IMR-90 (cell line): Measurements from ENCODE around the gene LAMTOR4. TPM values are rescaled to one million over a fixed set of nuclear protein-coding genes. Genes with fewer than 3 reads are reported as not detected.

ENCODE experiments used
- ATAC-seq: fragments of 200-7000 bp; cut with Tn5 transposase; 2 replicates; pipeline ENCODE4 v1.9.1; 2020; ENCODE audit warnings: low read depth, mild to moderate bottlenecking, moderate library complexity
- BruUV-seq: library from RNA; stranded (reverse); fragments of 400-500 nt; replicated peaks from 2 replicates; lab custom pipeline; 2021; lab: Mats Ljungman, UMichigan
- CTCF ChIA-PET: fragments of 300-600 bp; formaldehyde crosslinking; extraction: SDS; loops from one replicate; lab custom pipeline; 2021; ENCODE audit warnings: antibody characterized with exemption; lab: Yijun Ruan, JAX
- POLR2A ChIA-PET: fragments of 300-600 bp; sonication (Branson Sonifier 250); formaldehyde crosslinking; loops from one replicate; lab custom pipeline; 2022; ENCODE audit warnings: antibody characterized with exemption; ENCODE audit not compliant: unreplicated experiment; lab: Charles Lee
- DNase-seq: peaks from one replicate; pipeline ENCODE4 v3.0.0; 2013
- H2AFZ ChIP-seq: replicated peaks from 2 replicates; pipeline ENCODE3; 2013; ENCODE audit warnings: low read length, mild to moderate bottlenecking; ENCODE audit not compliant: poor library complexity
- H2AK5ac ChIP-seq: 2 replicates; pipeline ENCODE4 v1.6.1; 2013; ENCODE audit warnings: low read depth, low read length, inconsistent platforms
- H2AK9ac ChIP-seq: replicated peaks from 2 replicates; pipeline ENCODE3; 2013; ENCODE audit warnings: mild to moderate bottlenecking, low read depth, low read length, moderate library complexity; ENCODE audit not compliant: poor library complexity
- H2BK120ac ChIP-seq: 2 replicates; pipeline ENCODE4 v1.6.1; 2013; ENCODE audit warnings: low read depth, low read length, inconsistent platforms
- H2BK15ac ChIP-seq: 3 replicates; pipeline ENCODE4 v1.6.1; 2013; ENCODE audit warnings: low read depth, low read length, inconsistent platforms
- H2BK20ac ChIP-seq: 2 replicates; pipeline ENCODE4 v1.6.1; 2013; ENCODE audit warnings: low read depth, mild to moderate bottlenecking, inconsistent platforms, low read length, moderate library complexity
- H2BK5ac ChIP-seq: 2 replicates; pipeline ENCODE4 v1.6.1; 2013; ENCODE audit warnings: mild to moderate bottlenecking, low read depth, low read length, inconsistent platforms; ENCODE audit not compliant: poor library complexity, severe bottlenecking
- H3K14ac ChIP-seq: replicated peaks from 2 replicates; pipeline ENCODE4 v1.6.1; 2013; ENCODE audit warnings: low read depth, low read length, inconsistent platforms
- H3K18ac ChIP-seq: 2 replicates; pipeline ENCODE4 v1.6.1; 2013; ENCODE audit warnings: low read depth, low read length, control low read depth
- H3K23ac ChIP-seq: 2 replicates; pipeline ENCODE4 v1.6.1; 2013; ENCODE audit warnings: low read depth, low read length, inconsistent platforms
- H3K27ac ChIP-seq: 2 replicates; pipeline ENCODE4 v1.5.1; 2013; ENCODE audit warnings: mild to moderate bottlenecking, control low read depth, low read length; ENCODE audit not compliant: insufficient read depth
- H3K27me3 ChIP-seq: 2 replicates; pipeline ENCODE4 v1.6.1; 2013; ENCODE audit warnings: low read length; ENCODE audit not compliant: control insufficient read depth, insufficient read depth
- H3K36me3 ChIP-seq: 2 replicates; pipeline ENCODE4 v1.6.1; 2013; ENCODE audit warnings: low read length, mixed read lengths; ENCODE audit not compliant: control insufficient read depth, insufficient read depth
- H3K4ac ChIP-seq: 2 replicates; pipeline ENCODE4 v1.6.1; 2013; ENCODE audit warnings: low read depth, low read length, inconsistent platforms
- H3K4me1 ChIP-seq: 2 replicates; pipeline ENCODE4 v1.6.1; 2013; ENCODE audit warnings: low read length, mixed read lengths; ENCODE audit not compliant: control insufficient read depth, insufficient read depth
- H3K4me2 ChIP-seq: 2 replicates; pipeline ENCODE4 v1.6.1; 2013; ENCODE audit warnings: low read depth, mild to moderate bottlenecking, control low read depth, low read length, moderate library complexity
- H3K4me3 ChIP-seq: 2 replicates; pipeline ENCODE4 v1.5.1; 2013; ENCODE audit warnings: low read depth, mild to moderate bottlenecking, control low read depth, low read length, moderate library complexity; ENCODE audit not compliant: insufficient read depth
- H3K56ac ChIP-seq: 2 replicates; pipeline ENCODE4 v1.6.1; 2013; ENCODE audit warnings: low read length, inconsistent platforms; ENCODE audit not compliant: insufficient read depth; ENCODE audit errors: extremely low read depth
- H3K79me1 ChIP-seq, 2 experiments: 2 replicates each; pipeline ENCODE4 v1.6.1; 2013; ENCODE audit warnings: low read length in 2 of 2, inconsistent platforms in 1 of 2, low read depth in 1 of 2
- H3K9ac ChIP-seq: 2 replicates; pipeline ENCODE4 v1.6.1; 2013; ENCODE audit warnings: low read depth, low read length, control low read depth
- H3K9me1 ChIP-seq: 2 replicates; pipeline ENCODE4 v1.6.1; 2013; ENCODE audit warnings: low read length, inconsistent platforms; ENCODE audit not compliant: insufficient read depth
- H3K9me3 ChIP-seq: 2 replicates; pipeline ENCODE4 v1.6.1; 2013; ENCODE audit warnings: low read length; ENCODE audit not compliant: control insufficient read depth, insufficient read depth
- H4K20me1 ChIP-seq: 2 replicates; pipeline ENCODE4 v1.6.1; 2013; ENCODE audit warnings: low read length, inconsistent platforms; ENCODE audit not compliant: insufficient read depth
- H4K5ac ChIP-seq: 2 replicates; pipeline ENCODE4 v1.6.1; 2013; ENCODE audit warnings: mild to moderate bottlenecking, low read depth, low read length, control low read depth
- H4K8ac ChIP-seq, 2 experiments: 2 replicates each; pipeline ENCODE4 v1.6.1; 2013; ENCODE audit warnings: low read depth in 2 of 2, low read length in 2 of 2, control low read depth in 1 of 2, inconsistent platforms in 1 of 2
- H4K91ac ChIP-seq: 2 replicates; pipeline ENCODE4 v1.6.1; 2013; ENCODE audit warnings: low read depth, low read length, inconsistent platforms; ENCODE audit not compliant: insufficient read depth
- BHLHE40 ChIP-seq: fragments of 150-350 bp; IDR thresholded peaks from 2 replicates; pipeline ENCODE4 v1.6.1; 2016; ENCODE audit warnings: mild to moderate bottlenecking, low read depth, low read length
- CEBPB ChIP-seq: IDR thresholded peaks from 2 replicates; pipeline ENCODE4 v1.6.1; 2012; ENCODE audit warnings: low read depth, low read length, improper control_type of control experiment
- CHD1 ChIP-seq: IDR thresholded peaks from 2 replicates; pipeline ENCODE4 v1.6.1; 2012; ENCODE audit warnings: low read depth, low read length, improper control_type of control experiment
- FOS ChIP-seq: fragments of 150-350 bp; IDR thresholded peaks from 2 replicates; pipeline ENCODE4 v1.6.1; 2016; ENCODE audit warnings: low read depth, low read length
- MAFK ChIP-seq: IDR thresholded peaks from 2 replicates; pipeline ENCODE4 v1.6.1; 2012; ENCODE audit warnings: low read depth, low read length, improper control_type of control experiment
- MAZ ChIP-seq: IDR thresholded peaks from 2 replicates; pipeline ENCODE4 v1.6.1; 2012; ENCODE audit warnings: low read depth, mild to moderate bottlenecking, low read length, improper control_type of control experiment, moderate library complexity, borderline replicate concordance
- MXI1 ChIP-seq: IDR thresholded peaks from 2 replicates; pipeline ENCODE4 v1.6.1; 2012; ENCODE audit warnings: low read depth, mild to moderate bottlenecking, low read length, moderate library complexity, borderline replicate concordance
- NFE2L2 ChIP-seq: fragments of 150-350 bp; IDR thresholded peaks from 2 replicates; pipeline ENCODE4 v1.6.1; 2016; ENCODE audit warnings: low read depth, mild to moderate bottlenecking, low read length
- POLR2A ChIP-seq: IDR thresholded peaks from 2 replicates; pipeline ENCODE4 v1.6.1; 2012; ENCODE audit warnings: mild to moderate bottlenecking, low read depth, low read length
- RAD21 ChIP-seq: IDR thresholded peaks from 2 replicates; pipeline ENCODE4 v1.6.1; 2012; ENCODE audit warnings: low read length, improper control_type of control experiment
- RCOR1 ChIP-seq: IDR thresholded peaks from 2 replicates; pipeline ENCODE4 v1.6.1; 2012; ENCODE audit warnings: mild to moderate bottlenecking, low read length, improper control_type of control experiment; ENCODE audit not compliant: insufficient replicate concordance
- RFX5 ChIP-seq: IDR thresholded peaks from 2 replicates; pipeline ENCODE4 v1.8.0; 2012; ENCODE audit warnings: low read depth, mild to moderate bottlenecking, low read length, moderate library complexity
- SMC3 ChIP-seq: fragments of 150-350 bp; IDR thresholded peaks from 2 replicates; pipeline ENCODE4 v1.6.1; 2016; ENCODE audit warnings: low read depth, mild to moderate bottlenecking, antibody characterized with exemption, low read length, moderate library complexity
- WGBS, 2 experiments: methylation state at CpG; one replicate each; pipeline versions ENCODE4 v1.1.5 to v1.1.7; 2013; ENCODE audit warnings: missing lambda C conversion rate in 2 of 2; ENCODE audit not compliant: insufficient read length in 1 of 2; ENCODE audit errors: extremely low coverage in 2 of 2; 5-methylcytosine and 5-hydroxymethylcytosine counted together
- dilution Hi-C: fragments of 300-500 bp; cut with HindIII; formaldehyde crosslinking; loops from one replicate; pipeline ENCODE4 v1.14.3; 2018; ENCODE audit warnings: low sequenced_read_pairs; ENCODE audit not compliant: unreplicated experiment
- in situ Hi-C: fragments of 300-500 bp; cut with MboI; formaldehyde crosslinking; loops from 3 replicates; pipeline ENCODE4 v1.14.3; 2019; ENCODE audit warnings: low sequenced_read_pairs, inconsistent platforms, mixed read lengths
- intact Hi-C: fragments of 100-400 bp; cut with micrococcal nuclease; formaldehyde crosslinking; loops from 2 replicates; pipeline ENCODE4 v1.10.0; 2022
- polyA plus RNA-seq, 3 experiments: library from polyadenylated mRNA; depleted of rRNA; stranded (reverse); fragments of >200 nt; gene quantifications; 2 replicates each; pipeline ENCODE4 v1.2.3, GENCODE V29; 2012; ENCODE audit warnings: low replicate concordance in 1 of 3
- total RNA-seq: library from RNA; depleted of rRNA; stranded (reverse); fragments of >200 nt; gene quantifications from 2 replicates; pipeline ENCODE4 v1.2.3, GENCODE V29; 2012
- TF ChIP-seq, protein P1 (sequence below): conservative IDR thresholded peaks from 2 replicates; pipeline ENCODE4 v1.5.1; 2012; ENCODE audit warnings: mild to moderate bottlenecking, low read depth, low read length, improper control_type of control experiment
- TF ChIP-seq, protein P2 (sequence below): fragments of 150-350 bp; IDR thresholded peaks from 2 replicates; pipeline ENCODE4 v1.6.1; 2016; ENCODE audit warnings: low read depth, mild to moderate bottlenecking, low read length, moderate library complexity, borderline replicate concordance
- TF ChIP-seq, protein P3 (sequence below): fragments of 150-350 bp; IDR thresholded peaks from 2 replicates; pipeline ENCODE4 v1.6.1; 2017; ENCODE audit warnings: mild to moderate bottlenecking, antibody characterized with exemption, low read length, low read depth

The LAMTOR4 gene
- total and polyA plus RNA-seq, 2 of the 4 experiments (the other 2 are of a cell fraction) = 134 to 268 TPM

DNA sequence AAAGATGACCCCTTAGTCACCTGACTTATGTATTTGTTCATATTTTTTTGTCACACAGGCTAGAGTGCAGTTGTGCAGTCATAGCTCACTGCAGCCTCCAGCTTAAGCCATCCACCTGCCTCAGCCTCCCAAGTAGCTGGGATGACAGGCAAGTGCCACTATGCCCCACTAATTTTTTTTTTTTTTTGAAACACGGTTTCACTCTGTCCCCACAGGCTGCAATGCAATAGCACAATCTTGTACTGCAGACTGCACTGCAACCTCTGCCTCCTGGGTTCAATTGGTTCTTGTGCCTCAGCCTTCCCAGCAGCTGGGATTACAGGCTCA is 20.1 kb upstream of the LAMTOR4 start:
- no peak overlapping the region for H3K14ac ChIP-seq
- no peak overlapping the region for H4K91ac ChIP-seq
- no peak overlapping the region for H2BK15ac ChIP-seq
- H3K23ac ChIP-seq = peak overlapping the region; percentile 94; the same call in 1 of the 2 replicates
- dilution Hi-C loops (no loop called here), in situ Hi-C loops (no loop called here), intact Hi-C loops (no loop called here)
- no peak for TF ChIP-seq RAD21
- no peak for TF ChIP-seq MAFK
- TF ChIP-seq SMC3 = no peak
- no peak for TF ChIP-seq CHD1
- TF ChIP-seq, protein P1, sequence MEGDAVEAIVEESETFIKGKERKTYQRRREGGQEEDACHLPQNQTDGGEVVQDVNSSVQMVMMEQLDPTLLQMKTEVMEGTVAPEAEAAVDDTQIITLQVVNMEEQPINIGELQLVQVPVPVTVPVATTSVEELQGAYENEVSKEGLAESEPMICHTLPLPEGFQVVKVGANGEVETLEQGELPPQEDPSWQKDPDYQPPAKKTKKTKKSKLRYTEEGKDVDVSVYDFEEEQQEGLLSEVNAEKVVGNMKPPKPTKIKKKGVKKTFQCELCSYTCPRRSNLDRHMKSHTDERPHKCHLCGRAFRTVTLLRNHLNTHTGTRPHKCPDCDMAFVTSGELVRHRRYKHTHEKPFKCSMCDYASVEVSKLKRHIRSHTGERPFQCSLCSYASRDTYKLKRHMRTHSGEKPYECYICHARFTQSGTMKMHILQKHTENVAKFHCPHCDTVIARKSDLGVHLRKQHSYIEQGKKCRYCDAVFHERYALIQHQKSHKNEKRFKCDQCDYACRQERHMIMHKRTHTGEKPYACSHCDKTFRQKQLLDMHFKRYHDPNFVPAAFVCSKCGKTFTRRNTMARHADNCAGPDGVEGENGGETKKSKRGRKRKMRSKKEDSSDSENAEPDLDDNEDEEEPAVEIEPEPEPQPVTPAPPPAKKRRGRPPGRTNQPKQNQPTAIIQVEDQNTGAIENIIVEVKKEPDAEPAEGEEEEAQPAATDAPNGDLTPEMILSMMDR = no peak
- no peak for TF ChIP-seq POLR2A
- TF ChIP-seq MAZ = no peak
- TF ChIP-seq RCOR1 = no peak
- TF ChIP-seq, protein P2, sequence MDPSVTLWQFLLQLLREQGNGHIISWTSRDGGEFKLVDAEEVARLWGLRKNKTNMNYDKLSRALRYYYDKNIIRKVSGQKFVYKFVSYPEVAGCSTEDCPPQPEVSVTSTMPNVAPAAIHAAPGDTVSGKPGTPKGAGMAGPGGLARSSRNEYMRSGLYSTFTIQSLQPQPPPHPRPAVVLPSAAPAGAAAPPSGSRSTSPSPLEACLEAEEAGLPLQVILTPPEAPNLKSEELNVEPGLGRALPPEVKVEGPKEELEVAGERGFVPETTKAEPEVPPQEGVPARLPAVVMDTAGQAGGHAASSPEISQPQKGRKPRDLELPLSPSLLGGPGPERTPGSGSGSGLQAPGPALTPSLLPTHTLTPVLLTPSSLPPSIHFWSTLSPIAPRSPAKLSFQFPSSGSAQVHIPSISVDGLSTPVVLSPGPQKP = no peak
- TF ChIP-seq RFX5 = no peak
- TF ChIP-seq CEBPB = no peak
- TF ChIP-seq FOS = no peak
- TF ChIP-seq NFE2L2 = no peak
- no peak for TF ChIP-seq BHLHE40
- TF ChIP-seq, protein P3, sequence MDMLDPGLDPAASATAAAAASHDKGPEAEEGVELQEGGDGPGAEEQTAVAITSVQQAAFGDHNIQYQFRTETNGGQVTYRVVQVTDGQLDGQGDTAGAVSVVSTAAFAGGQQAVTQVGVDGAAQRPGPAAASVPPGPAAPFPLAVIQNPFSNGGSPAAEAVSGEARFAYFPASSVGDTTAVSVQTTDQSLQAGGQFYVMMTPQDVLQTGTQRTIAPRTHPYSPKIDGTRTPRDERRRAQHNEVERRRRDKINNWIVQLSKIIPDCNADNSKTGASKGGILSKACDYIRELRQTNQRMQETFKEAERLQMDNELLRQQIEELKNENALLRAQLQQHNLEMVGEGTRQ = no peak
- TF ChIP-seq MXI1 = no peak
- no peak overlapping the region for H3K4me2 ChIP-seq
- H3K36me3 ChIP-seq = peaks cover 4% of the 10 kb centered on the region; the same call in 1 of the 2 replicates
- DNase-seq = no peak
- H2BK20ac ChIP-seq = no peak overlapping the region
- no peak overlapping the region for H3K18ac ChIP-seq
- no peak overlapping the region for H2BK5ac ChIP-seq
- H4K20me1 ChIP-seq = no peaks in the 10 kb centered on the region
- H3K27me3 ChIP-seq = no peaks in the 10 kb centered on the region
- H3K56ac ChIP-seq = no peak overlapping the region
- H3K9me1 ChIP-seq = peaks cover 4% of the 10 kb centered on the region; the same call in 1 of the 2 replicates
- peaks cover 2% of the 10 kb centered on the region; the same call in 1 of the 2 replicates for H3K4me1 ChIP-seq
- H3K27ac ChIP-seq = no peak overlapping the region
- no peak overlapping the region for H2AK5ac ChIP-seq
- no peak overlapping the region for H3K4me3 ChIP-seq
- no peak overlapping the region for H2AFZ ChIP-seq
- POLR2A ChIA-PET = no interaction called here
- no peak for ATAC-seq
- no peak overlapping the region for H3K4ac ChIP-seq
- WGBS, 2 experiments = no CpG with 5 or more reads among the region's 1 CpG
- H3K9ac ChIP-seq = no peak overlapping the region
- H3K79me1 ChIP-seq = peaks cover 12 to 43% of the 10 kb centered on the region in 2 experiments; a peak in 3 of 4 replicates
- H2AK9ac ChIP-seq = no peak overlapping the region
- no peak overlapping the region for H2BK120ac ChIP-seq
- CTCF ChIA-PET = interaction anchor here (0.6 kb wide), 1 partner anchor 139 kb away, joined by 3 read pairs; no protein-coding TSS in a partner anchor
- no TSS peak for BruUV-seq
- no peak overlapping the region for H4K5ac ChIP-seq
- H4K8ac ChIP-seq = peak overlapping the region in 1 of 2 experiments; percentile 94; a peak in 1 of 4 replicates
- no peaks in the 10 kb centered on the region for H3K9me3 ChIP-seq
